Prostate gland (tissue), 2 donors: ENCODE results near the gene PITPNC1.

Experiments used
- POLR2A ChIP-seq: fragments of 450-650 bp; IDR thresholded peaks from one replicate; pipeline ENCODE4 v1.6.1; 2016; ENCODE audit warnings: antibody characterized with exemption, mild to moderate bottlenecking
- POLR2AphosphoS5 ChIP-seq: sonication (generic); formaldehyde crosslinking; IDR thresholded peaks from one replicate; pipeline ENCODE4 v1.6.1; 2017; ENCODE audit warnings: antibody characterized with exemption
- TF ChIP-seq, protein P1 (sequence below), 4 experiments: fragments of 200-600 bp in 2 of 4; fragments of 450-650 bp in 2 of 4; sonication (generic) in 2 of 4; IDR thresholded peaks; 1 replicate in 3 of 4; 2 replicates in 1 of 4; pipeline ENCODE4 v1.5.1; 2016 to 2019; ENCODE audit warnings: antibody characterized with exemption in 4 of 4, mild to moderate bottlenecking in 2 of 4, moderate library complexity in 2 of 4

- no peak for TF ChIP-seq POLR2A
- TF ChIP-seq, protein P1, sequence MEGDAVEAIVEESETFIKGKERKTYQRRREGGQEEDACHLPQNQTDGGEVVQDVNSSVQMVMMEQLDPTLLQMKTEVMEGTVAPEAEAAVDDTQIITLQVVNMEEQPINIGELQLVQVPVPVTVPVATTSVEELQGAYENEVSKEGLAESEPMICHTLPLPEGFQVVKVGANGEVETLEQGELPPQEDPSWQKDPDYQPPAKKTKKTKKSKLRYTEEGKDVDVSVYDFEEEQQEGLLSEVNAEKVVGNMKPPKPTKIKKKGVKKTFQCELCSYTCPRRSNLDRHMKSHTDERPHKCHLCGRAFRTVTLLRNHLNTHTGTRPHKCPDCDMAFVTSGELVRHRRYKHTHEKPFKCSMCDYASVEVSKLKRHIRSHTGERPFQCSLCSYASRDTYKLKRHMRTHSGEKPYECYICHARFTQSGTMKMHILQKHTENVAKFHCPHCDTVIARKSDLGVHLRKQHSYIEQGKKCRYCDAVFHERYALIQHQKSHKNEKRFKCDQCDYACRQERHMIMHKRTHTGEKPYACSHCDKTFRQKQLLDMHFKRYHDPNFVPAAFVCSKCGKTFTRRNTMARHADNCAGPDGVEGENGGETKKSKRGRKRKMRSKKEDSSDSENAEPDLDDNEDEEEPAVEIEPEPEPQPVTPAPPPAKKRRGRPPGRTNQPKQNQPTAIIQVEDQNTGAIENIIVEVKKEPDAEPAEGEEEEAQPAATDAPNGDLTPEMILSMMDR (IDR thresholded peaks at IDR 0.05) = no peak
- TF ChIP-seq POLR2AphosphoS5 = no peak
Measured at GRCh38 chr17:67624886-67625656, 248.0 kb downstream of the PITPNC1 start.
